ENCODE measurements around the gene EFHC1.

EFHC1 gene

GRCh38 chr6:52516943-52517342 is 96.8 kb downstream of the EFHC1 start:
- H3K27ac ChIP-seq (ENCODE audit: low read length): no peak overlapping the region
- WGBS (ENCODE audit: insufficient coverage, insufficient read length): no CpG with 5 or more reads among the region's 3 CpGs
- no peak overlapping the region for H3K4me3 ChIP-seq (ENCODE audit: low read length)
- H3K9me3 ChIP-seq (ENCODE audit: control insufficient read depth, insufficient read depth, low read length): no peaks in the 10 kb centered on the region
- no peaks in the 10 kb centered on the region; the same call in 1 of the 2 replicates for H3K4me1 ChIP-seq (ENCODE audit: control insufficient read depth, insufficient read depth, low read length)
- no peaks in the 10 kb centered on the region for H3K27me3 ChIP-seq (ENCODE audit: control insufficient read depth, insufficient read depth, low read length)
- 0 out of 2 replicates have a peak, but pooled peaks cover 4% of the 10 kb centered on the region for H3K36me3 ChIP-seq (ENCODE audit: control insufficient read depth, insufficient read depth, low read length)
- DNase-seq (ENCODE audit: low read depth, low spot score): no peak

GRCh38 chr6:52517502-52518278 is 97.5 kb downstream of the EFHC1 start:
- Histone ChIP-seq H3K4me1 (ENCODE audit: control insufficient read depth, insufficient read depth, low read length) (no peaks in the 10 kb centered on the region; the same call in 1 of the 2 replicates), H3K4me3 (ENCODE audit: low read length) (no peak overlapping the region), H3K27ac (ENCODE audit: low read length) (no peak overlapping the region), H3K36me3 (ENCODE audit: control insufficient read depth, insufficient read depth, low read length) (no peaks in the 10 kb centered on the region), H3K27me3 (ENCODE audit: control insufficient read depth, insufficient read depth, low read length) (no peaks in the 10 kb centered on the region), H3K9me3 (ENCODE audit: control insufficient read depth, insufficient read depth, low read length) (no peaks in the 10 kb centered on the region)
- peak; percentile 60 for DNase-seq (ENCODE audit: low read depth, low spot score)
- WGBS (ENCODE audit: insufficient coverage, insufficient read length): no CpG with 5 or more reads among the region's 14 CpGs

GRCh38 chr6:52518279-52518945 is 98.3 kb downstream of the EFHC1 start:
- no peaks in the 10 kb centered on the region; the same call in 1 of the 2 replicates for H3K4me1 ChIP-seq (ENCODE audit: control insufficient read depth, insufficient read depth, low read length)
- DNase-seq (ENCODE audit: low read depth, low spot score): no peak
- no peaks in the 10 kb centered on the region for H3K27me3 ChIP-seq (ENCODE audit: control insufficient read depth, insufficient read depth, low read length)
- WGBS (ENCODE audit: insufficient coverage, insufficient read length): no CpG with 5 or more reads among the region's 13 CpGs
- H3K36me3 ChIP-seq (ENCODE audit: control insufficient read depth, insufficient read depth, low read length): no peaks in the 10 kb centered on the region
- H3K4me3 ChIP-seq (ENCODE audit: low read length): no peak overlapping the region
- H3K27ac ChIP-seq (ENCODE audit: low read length): no peak overlapping the region
- H3K9me3 ChIP-seq (ENCODE audit: control insufficient read depth, insufficient read depth, low read length): no peaks in the 10 kb centered on the region

GRCh38 chr6:52519618-52520017 is 99.5 kb downstream of the EFHC1 start:
- H3K27me3 ChIP-seq (ENCODE audit: control insufficient read depth, insufficient read depth, low read length): no peaks in the 10 kb centered on the region
- DNase-seq (ENCODE audit: low read depth, low spot score): no peak
- H3K36me3 ChIP-seq (ENCODE audit: control insufficient read depth, insufficient read depth, low read length): no peaks in the 10 kb centered on the region
- WGBS (ENCODE audit: insufficient coverage, insufficient read length): no CpG with 5 or more reads among the region's 4 CpGs
- no peaks in the 10 kb centered on the region for H3K9me3 ChIP-seq (ENCODE audit: control insufficient read depth, insufficient read depth, low read length)
- H3K4me3 ChIP-seq (ENCODE audit: low read length): no peak overlapping the region
- no peak overlapping the region for H3K27ac ChIP-seq (ENCODE audit: low read length)
- no peaks in the 10 kb centered on the region; the same call in 1 of the 2 replicates for H3K4me1 ChIP-seq (ENCODE audit: control insufficient read depth, insufficient read depth, low read length)

- Histone ChIP-seq H3K27ac (ENCODE audit: low read length) (no peak overlapping the region), H3K9me3 (ENCODE audit: control insufficient read depth, insufficient read depth, low read length) (no peaks in the 10 kb centered on the region), H3K27me3 (ENCODE audit: control insufficient read depth, insufficient read depth, low read length) (no peaks in the 10 kb centered on the region), H3K4me1 (ENCODE audit: control insufficient read depth, insufficient read depth, low read length) (no peaks in the 10 kb centered on the region; the same call in 1 of the 2 replicates), H3K36me3 (ENCODE audit: control insufficient read depth, insufficient read depth, low read length) (no peaks in the 10 kb centered on the region), H3K4me3 (ENCODE audit: low read length) (no peak overlapping the region)
- DNase-seq (ENCODE audit: low read depth, low spot score): no peak
- WGBS (ENCODE audit: insufficient coverage, insufficient read length): no CpG with 5 or more reads among the region's 7 CpGs
Observed at GRCh38 chr6:52522151-52522626, 102.0 kb downstream of the EFHC1 start.

GRCh38 chr6:52522655-52523054 is 102.5 kb downstream of the EFHC1 start:
- no CpG with 5 or more reads among the region's 3 CpGs for WGBS (ENCODE audit: insufficient coverage, insufficient read length)
- H3K4me1 ChIP-seq (ENCODE audit: control insufficient read depth, insufficient read depth, low read length): no peaks in the 10 kb centered on the region; the same call in 1 of the 2 replicates

GRCh38 chr6:52523378-52524142 is 103.4 kb downstream of the EFHC1 start:
- Histone ChIP-seq H3K9me3 (ENCODE audit: control insufficient read depth, insufficient read depth, low read length) (no peaks in the 10 kb centered on the region), H3K27ac (ENCODE audit: low read length) (no peak overlapping the region), H3K4me1 (ENCODE audit: control insufficient read depth, insufficient read depth, low read length) (no peaks in the 10 kb centered on the region), H3K36me3 (ENCODE audit: control insufficient read depth, insufficient read depth, low read length) (no peaks in the 10 kb centered on the region), H3K4me3 (ENCODE audit: low read length) (no peak overlapping the region), H3K27me3 (ENCODE audit: control insufficient read depth, insufficient read depth, low read length) (no peaks in the 10 kb centered on the region)
- WGBS (ENCODE audit: insufficient coverage, insufficient read length): no CpG with 5 or more reads among the region's 6 CpGs
- DNase-seq (ENCODE audit: low read depth, low spot score): no peak

More at GRCh38 chr6:52522655-52523054, 102.5 kb downstream of the EFHC1 start:
- H3K36me3 ChIP-seq (ENCODE audit: control insufficient read depth, insufficient read depth, low read length): no peaks in the 10 kb centered on the region
- H3K27me3 ChIP-seq (ENCODE audit: control insufficient read depth, insufficient read depth, low read length): no peaks in the 10 kb centered on the region
- H3K4me3 ChIP-seq (ENCODE audit: low read length): no peak overlapping the region
- DNase-seq (ENCODE audit: low read depth, low spot score): no peak
- no peak overlapping the region for H3K27ac ChIP-seq (ENCODE audit: low read length)
- no peaks in the 10 kb centered on the region for H3K9me3 ChIP-seq (ENCODE audit: control insufficient read depth, insufficient read depth, low read length)

GRCh38 chr6:52524918-52525317 is 104.8 kb downstream of the EFHC1 start:
- H3K27ac ChIP-seq (ENCODE audit: low read length): no peak overlapping the region
- no peaks in the 10 kb centered on the region for H3K27me3 ChIP-seq (ENCODE audit: control insufficient read depth, insufficient read depth, low read length)
- H3K9me3 ChIP-seq (ENCODE audit: control insufficient read depth, insufficient read depth, low read length): no peaks in the 10 kb centered on the region
- whole genome bisulfite sequencing (ENCODE audit: insufficient coverage, insufficient read length): no CpG with 5 or more reads among the region's 4 CpGs
- no peak overlapping the region for H3K4me3 ChIP-seq (ENCODE audit: low read length)
- DNase-seq (ENCODE audit: low read depth, low spot score): no peak
- no peaks in the 10 kb centered on the region for H3K4me1 ChIP-seq (ENCODE audit: control insufficient read depth, insufficient read depth, low read length)
- no peaks in the 10 kb centered on the region for H3K36me3 ChIP-seq (ENCODE audit: control insufficient read depth, insufficient read depth, low read length)

- DNase-seq (ENCODE audit: low read depth, low spot score): no peak
- Histone ChIP-seq H3K4me3 (ENCODE audit: low read length) (no peak overlapping the region), H3K27me3 (ENCODE audit: control insufficient read depth, insufficient read depth, low read length) (no peaks in the 10 kb centered on the region), H3K27ac (ENCODE audit: low read length) (no peak overlapping the region), H3K9me3 (ENCODE audit: control insufficient read depth, insufficient read depth, low read length) (no peaks in the 10 kb centered on the region), H3K36me3 (ENCODE audit: control insufficient read depth, insufficient read depth, low read length) (no peaks in the 10 kb centered on the region), H3K4me1 (ENCODE audit: control insufficient read depth, insufficient read depth, low read length) (no peaks in the 10 kb centered on the region)
- WGBS (ENCODE audit: insufficient coverage, insufficient read length): no CpG with 5 or more reads among the region's 4 CpGs
Observed at GRCh38 chr6:52526634-52527033, 106.5 kb downstream of the EFHC1 start.

- no CpG with 5 or more reads among the region's 7 CpGs for WGBS (ENCODE audit: insufficient coverage, insufficient read length)
Observed at GRCh38 chr6:52527436-52527835, 107.3 kb downstream of the EFHC1 start.

More at GRCh38 chr6:52527436-52527835, 107.3 kb downstream of the EFHC1 start:
- Histone ChIP-seq H3K4me3 (ENCODE audit: low read length) (no peak overlapping the region), H3K36me3 (ENCODE audit: control insufficient read depth, insufficient read depth, low read length) (no peaks in the 10 kb centered on the region), H3K9me3 (ENCODE audit: control insufficient read depth, insufficient read depth, low read length) (no peaks in the 10 kb centered on the region), H3K27ac (ENCODE audit: low read length) (no peak overlapping the region), H3K27me3 (ENCODE audit: control insufficient read depth, insufficient read depth, low read length) (no peaks in the 10 kb centered on the region), H3K4me1 (ENCODE audit: control insufficient read depth, insufficient read depth, low read length) (no peaks in the 10 kb centered on the region)
- DNase-seq (ENCODE audit: low read depth, low spot score): no peak
